ENCODE results near the gene TAF5L. TPM values are rescaled to one million over a fixed set of nuclear protein-coding genes. Genes with fewer than 3 reads are reported as not detected.

TAF5L gene
- total and polyA plus RNA-seq, 10 of the 15 experiments (the other 5 are each of a cell fraction or from before 2014, with no cell fraction given), result 1.1 to 26.2 (median 19.1) TPM

Small RNAs within 50 kb of the gene (small RNA-seq; reads per million reads assigned to genes)
- not detected for gene HMGN2P19
- gene RNA5SP78, result not detected

Other genes starting within 250 kb of the TAF5L start
- not detected in 2 replicates for gene ACTA1, start 192.0 kb downstream of the TAF5L start, total RNA-seq (2014; rRNA removed)
- gene ACTA1, start 192.0 kb downstream of the TAF5L start, total RNA-seq (2014; rRNA removed; fragmentation: Illumina TruSeq; extraction: Trizol), result not detected in 2 replicates
- not detected in 2 replicates for gene ACTA1, start 192.0 kb downstream of the TAF5L start, total RNA-seq (2021)
- 0.05 TPM in 1 of 2 replicates, not detected in the other for gene ACTA1, start 192.0 kb downstream of the TAF5L start, polyA plus RNA-seq (2011; rRNA removed)
- not detected in 2 replicates for gene ACTA1, start 192.0 kb downstream of the TAF5L start, polyA plus RNA-seq (2014; fragmentation: Illumina TruSeq; extraction: Trizol)
- gene ACTA1, start 192.0 kb downstream of the TAF5L start, polyA plus RNA-seq (2014; fragmentation: Nextera tagmentation; extraction: Ambion mirVana), result not detected
- gene ACTA1, start 192.0 kb downstream of the TAF5L start, polyA plus RNA-seq (2014; rRNA removed), result 0.35 TPM in 1 of 2 replicates, not detected in the other
- under 1 TPM in 1 of 2 experiments, not detected in 1; 0.12 TPM for gene ACTA1, start 192.0 kb downstream of the TAF5L start, polyA plus RNA-seq (2016; fragmentation: Nextera tagmentation; extraction: Ambion mirVana)
- 32.1 and 33.4 TPM in 2 replicates for gene NUP133, start 117.8 kb downstream of the TAF5L start, total RNA-seq (2014; rRNA removed)
- 33.1 and 36.4 TPM in 2 replicates for gene NUP133, start 117.8 kb downstream of the TAF5L start, total RNA-seq (2014; rRNA removed; fragmentation: Illumina TruSeq; extraction: Trizol)
- gene NUP133, start 117.8 kb downstream of the TAF5L start, total RNA-seq (2021), result 45.4 and 46.0 TPM in 2 replicates
- 24.2 and 26.9 TPM in 2 replicates for gene NUP133, start 117.8 kb downstream of the TAF5L start, polyA plus RNA-seq (2011; rRNA removed)
- 24.1 and 35.4 TPM in 2 replicates for gene NUP133, start 117.8 kb downstream of the TAF5L start, polyA plus RNA-seq (2014; fragmentation: Illumina TruSeq; extraction: Trizol)
- 10 to 100 TPM; 10.9 to 24.3 TPM for gene NUP133, start 117.8 kb downstream of the TAF5L start, polyA plus RNA-seq (2014; fragmentation: Nextera tagmentation; extraction: Ambion mirVana)
- gene NUP133, start 117.8 kb downstream of the TAF5L start, polyA plus RNA-seq (2014; rRNA removed), result 26.7 and 31.6 TPM in 2 replicates
- 10 to 100 TPM; 26.9 to 34.5 TPM for gene NUP133, start 117.8 kb downstream of the TAF5L start, polyA plus RNA-seq (2016; fragmentation: Nextera tagmentation; extraction: Ambion mirVana)
- gene ABCB10, start 67.4 kb downstream of the TAF5L start, total RNA-seq (2014; rRNA removed), result 27.6 and 31.8 TPM in 2 replicates
- 25.4 and 26.1 TPM in 2 replicates for gene ABCB10, start 67.4 kb downstream of the TAF5L start, total RNA-seq (2014; rRNA removed; fragmentation: Illumina TruSeq; extraction: Trizol)
- gene ABCB10, start 67.4 kb downstream of the TAF5L start, total RNA-seq (2021), result 30.5 and 33.1 TPM in 2 replicates
- gene ABCB10, start 67.4 kb downstream of the TAF5L start, polyA plus RNA-seq (2011; rRNA removed), result 16.7 and 23.0 TPM in 2 replicates
- 21.8 and 27.5 TPM in 2 replicates for gene ABCB10, start 67.4 kb downstream of the TAF5L start, polyA plus RNA-seq (2014; fragmentation: Illumina TruSeq; extraction: Trizol)
- 10 to 100 TPM; 11.7 to 11.8 TPM for gene ABCB10, start 67.4 kb downstream of the TAF5L start, polyA plus RNA-seq (2014; fragmentation: Nextera tagmentation; extraction: Ambion mirVana)
- gene ABCB10, start 67.4 kb downstream of the TAF5L start, polyA plus RNA-seq (2014; rRNA removed), result 16.1 and 16.7 TPM in 2 replicates
- gene ABCB10, start 67.4 kb downstream of the TAF5L start, polyA plus RNA-seq (2016; fragmentation: Nextera tagmentation; extraction: Ambion mirVana), result 10 to 100 TPM in 1 of 2 experiments, 1 to 10 TPM in 1; 8.0 to 16.6 TPM
- gene URB2, start 125 bp upstream of the TAF5L start, total RNA-seq (2014; rRNA removed), result 22.3 and 22.9 TPM in 2 replicates
- 16.6 and 18.4 TPM in 2 replicates for gene URB2, start 125 bp upstream of the TAF5L start, total RNA-seq (2014; rRNA removed; fragmentation: Illumina TruSeq; extraction: Trizol)
- 22.3 and 24.0 TPM in 2 replicates for gene URB2, start 125 bp upstream of the TAF5L start, total RNA-seq (2021)
- gene URB2, start 125 bp upstream of the TAF5L start, polyA plus RNA-seq (2011; rRNA removed), result 9.6 and 13.6 TPM in 2 replicates
- gene URB2, start 125 bp upstream of the TAF5L start, polyA plus RNA-seq (2014; fragmentation: Illumina TruSeq; extraction: Trizol), result 12.2 and 14.3 TPM in 2 replicates
- gene URB2, start 125 bp upstream of the TAF5L start, polyA plus RNA-seq (2014; fragmentation: Nextera tagmentation; extraction: Ambion mirVana), result 1 to 10 TPM; 2.7 to 3.6 TPM
- gene URB2, start 125 bp upstream of the TAF5L start, polyA plus RNA-seq (2014; rRNA removed), result 15.5 and 16.2 TPM in 2 replicates
- gene URB2, start 125 bp upstream of the TAF5L start, polyA plus RNA-seq (2016; fragmentation: Nextera tagmentation; extraction: Ambion mirVana), result 10 to 100 TPM; 18.4 to 19.6 TPM

Measured in GM12878 (cell line).